AG04450 (cell line): ENCODE data around the gene TTC7B. TPM values are rescaled to one million over a fixed set of nuclear protein-coding genes. Genes with fewer than 3 reads are reported as not detected.

Experiments
- CTCF ChIA-PET: fragments of 300-600, 350-600 bp; formaldehyde crosslinking; extraction: SDS; loops from one replicate; lab custom pipeline; 2022; ENCODE audit warnings: antibody characterized with exemption, inconsistent platforms; lab: Charles Lee
- POLR2A ChIA-PET: fragments of 350-600 bp; formaldehyde crosslinking; extraction: SDS; loops from one replicate; lab custom pipeline; 2021; ENCODE audit warnings: antibody characterized with exemption, inconsistent platforms; lab: Yijun Ruan, JAX
- DNase-seq: peaks from one replicate; pipeline ENCODE4 v3.0.0-alpha.2; 2011; ENCODE audit warnings: low read depth, low spot score
- H3K27ac ChIP-seq: one replicate; pipeline ENCODE4 v1.5.1; 2012; ENCODE audit warnings: low read depth, low read length, control low read depth
- H3K27me3 ChIP-seq: one replicate; pipeline ENCODE4 v1.6.0; 2012; ENCODE audit warnings: low read length; ENCODE audit not compliant: control insufficient read depth, insufficient read depth
- H3K4me3 ChIP-seq: 2 replicates; pipeline ENCODE4 v1.5.1; 2011; ENCODE audit warnings: mild to moderate bottlenecking, low read depth, low read length, control low read depth
- H3K9me3 ChIP-seq: 2 replicates; pipeline ENCODE4 v1.5.1; 2012; ENCODE audit warnings: low read length; ENCODE audit not compliant: control insufficient read depth, insufficient read depth
- polyA plus RNA-seq: library from polyadenylated mRNA; depleted of rRNA; stranded (reverse); fragments of >200 nt; gene quantifications from 2 replicates; pipeline ENCODE4 v1.2.3, GENCODE V29; 2011
- TF ChIP-seq, protein P1 (sequence below): IDR thresholded peaks from 2 replicates; pipeline ENCODE4 v1.5.1; 2011; ENCODE audit warnings: low read depth, low read length, control low read depth, inconsistent platforms

Gene TTC7B
- polyA plus RNA-seq, 1 experiment, result 36.0 TPM

DNA sequence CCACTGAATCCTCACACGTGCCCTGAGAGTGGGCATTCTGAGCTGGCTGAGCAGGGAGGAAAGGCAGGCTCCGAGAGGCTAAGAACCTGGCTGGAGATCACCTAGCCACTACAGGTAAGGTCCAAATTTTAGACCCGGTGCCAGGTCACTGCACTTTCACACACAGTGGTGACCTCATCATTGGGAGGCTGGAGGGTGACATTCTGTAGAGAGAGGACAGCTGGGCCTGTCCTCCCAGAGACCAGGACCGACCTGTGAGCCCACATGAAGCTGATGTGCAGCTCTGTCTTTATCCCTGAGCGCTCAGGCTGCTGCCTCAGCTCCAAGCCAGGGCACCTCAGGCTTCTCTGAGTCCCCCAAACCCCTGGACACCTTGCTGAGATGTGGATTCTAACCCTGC lies 4.1 kb downstream of the TTC7B start:
- Histone ChIP-seq H3K27me3 (no peaks in the 10 kb centered on the region), H3K27ac (no peak overlapping the region), H3K4me3 (no peak overlapping the region), H3K9me3 (no peaks in the 10 kb centered on the region)
- ChIA-PET CTCF (interaction anchor here (0.9 kb wide), 1 partner anchor 510 kb away, joined by 3 read pairs; no protein-coding TSS in a partner anchor), POLR2A (no interaction called here)
- no peak for DNase-seq
- TF ChIP-seq, protein P1, sequence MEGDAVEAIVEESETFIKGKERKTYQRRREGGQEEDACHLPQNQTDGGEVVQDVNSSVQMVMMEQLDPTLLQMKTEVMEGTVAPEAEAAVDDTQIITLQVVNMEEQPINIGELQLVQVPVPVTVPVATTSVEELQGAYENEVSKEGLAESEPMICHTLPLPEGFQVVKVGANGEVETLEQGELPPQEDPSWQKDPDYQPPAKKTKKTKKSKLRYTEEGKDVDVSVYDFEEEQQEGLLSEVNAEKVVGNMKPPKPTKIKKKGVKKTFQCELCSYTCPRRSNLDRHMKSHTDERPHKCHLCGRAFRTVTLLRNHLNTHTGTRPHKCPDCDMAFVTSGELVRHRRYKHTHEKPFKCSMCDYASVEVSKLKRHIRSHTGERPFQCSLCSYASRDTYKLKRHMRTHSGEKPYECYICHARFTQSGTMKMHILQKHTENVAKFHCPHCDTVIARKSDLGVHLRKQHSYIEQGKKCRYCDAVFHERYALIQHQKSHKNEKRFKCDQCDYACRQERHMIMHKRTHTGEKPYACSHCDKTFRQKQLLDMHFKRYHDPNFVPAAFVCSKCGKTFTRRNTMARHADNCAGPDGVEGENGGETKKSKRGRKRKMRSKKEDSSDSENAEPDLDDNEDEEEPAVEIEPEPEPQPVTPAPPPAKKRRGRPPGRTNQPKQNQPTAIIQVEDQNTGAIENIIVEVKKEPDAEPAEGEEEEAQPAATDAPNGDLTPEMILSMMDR, result no peak

DNA sequence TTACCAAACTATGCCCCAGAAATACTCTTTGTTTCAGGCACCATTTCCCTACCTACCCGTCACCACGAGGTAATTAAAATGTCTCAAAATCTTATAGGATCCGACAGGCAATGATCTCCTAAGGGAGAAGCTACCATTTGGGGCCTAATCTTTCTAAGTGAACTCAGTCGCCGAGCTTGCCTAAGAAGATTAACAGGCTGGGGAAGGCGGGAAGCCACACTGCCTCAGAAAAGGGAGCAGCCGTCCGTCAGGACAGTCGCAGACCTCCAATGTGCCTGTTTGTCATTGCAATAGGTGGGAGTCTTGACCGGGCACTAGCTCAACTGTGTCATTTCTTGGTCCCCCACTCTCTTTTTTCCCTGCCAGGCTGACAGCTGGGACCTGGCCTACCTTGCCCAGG lies 4.6 kb downstream of the TTC7B start:
- CTCF ChIA-PET, result no interaction called here
- Histone ChIP-seq H3K4me3 (no peak overlapping the region), H3K9me3 (no peaks in the 10 kb centered on the region), H3K27ac (no peak overlapping the region), H3K27me3 (no peaks in the 10 kb centered on the region)
- TF ChIP-seq, protein P1, result no peak
- no peak for DNase-seq
- POLR2A ChIA-PET, result no interaction called here

DNA sequence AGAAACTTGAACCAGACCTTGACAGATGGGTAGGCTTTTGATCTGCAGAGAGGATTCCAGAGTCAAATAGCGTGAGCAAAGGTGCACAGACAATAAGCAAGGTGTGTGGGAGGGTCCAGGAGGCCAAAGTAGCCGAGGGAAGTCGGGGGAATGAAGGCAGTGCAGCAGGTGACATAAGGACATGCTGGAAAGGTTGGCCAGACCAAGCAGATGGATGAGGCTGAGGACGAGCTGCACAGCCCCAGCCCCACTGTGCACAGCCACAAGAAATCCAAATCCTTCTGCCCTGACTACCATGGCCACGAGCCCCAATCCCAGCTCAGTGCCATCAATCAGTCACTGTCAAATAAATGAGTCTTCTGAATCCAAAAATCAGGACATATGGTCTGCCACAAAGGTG lies 5.4 kb downstream of the TTC7B start:
- H3K27me3 ChIP-seq, result no peaks in the 10 kb centered on the region
- no peak for DNase-seq
- H3K27ac ChIP-seq, result no peak overlapping the region
- H3K9me3 ChIP-seq, result no peaks in the 10 kb centered on the region
- POLR2A ChIA-PET, result no interaction called here
- TF ChIP-seq, protein P1, result no peak
- CTCF ChIA-PET, result no interaction called here
- H3K4me3 ChIP-seq, result no peak overlapping the region

DNA sequence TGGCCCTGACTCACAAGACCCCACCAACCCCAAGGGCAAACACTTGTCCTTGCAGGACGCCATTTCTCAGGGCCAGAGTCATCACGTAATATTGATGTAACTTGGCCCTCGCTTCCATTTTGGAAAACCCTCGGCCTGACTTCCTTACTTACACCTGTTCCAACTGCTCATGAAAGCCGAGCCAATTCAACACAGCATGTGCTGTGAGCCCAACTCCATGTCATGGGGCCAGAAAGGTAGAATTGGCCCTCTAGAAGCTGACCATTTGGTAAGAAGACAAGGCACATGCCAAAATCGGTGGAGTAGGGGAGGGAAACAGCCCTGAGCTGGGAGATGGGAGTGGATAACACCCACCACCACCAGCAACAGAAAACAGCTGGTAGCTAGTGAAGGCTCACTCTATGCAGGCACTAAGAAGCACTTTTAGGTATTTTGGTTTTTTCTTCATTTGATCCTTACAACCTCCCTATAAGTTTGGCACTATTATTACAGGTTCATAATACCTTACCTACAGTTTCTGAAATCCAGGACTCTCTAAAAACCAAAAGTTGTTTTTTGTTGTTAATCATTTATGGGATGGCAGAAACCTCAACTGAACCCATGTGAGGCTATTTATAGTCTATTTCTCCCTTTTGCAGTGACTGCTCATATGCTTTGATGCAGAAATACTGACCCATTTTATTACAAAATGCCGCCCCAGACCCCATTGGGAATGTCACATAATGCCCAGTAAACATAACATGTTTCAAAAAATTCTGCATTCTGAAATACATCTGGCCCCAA lies 6.5 kb downstream of the TTC7B start:
- POLR2A ChIA-PET, result no interaction called here
- no peak for DNase-seq
- no peak overlapping the region for H3K27ac ChIP-seq
- TF ChIP-seq, protein P1, result no peak
- CTCF ChIA-PET, result no interaction called here
- H3K4me3 ChIP-seq, result no peak overlapping the region
- no peaks in the 10 kb centered on the region for H3K9me3 ChIP-seq
- no peaks in the 10 kb centered on the region for H3K27me3 ChIP-seq

- CTCF ChIA-PET, result no interaction called here
- no peak overlapping the region for H3K4me3 ChIP-seq
- no peak overlapping the region for H3K27ac ChIP-seq
- no peaks in the 10 kb centered on the region for H3K27me3 ChIP-seq
- TF ChIP-seq, protein P1, result no peak
- no peak for DNase-seq
- POLR2A ChIA-PET, result no interaction called here
- H3K9me3 ChIP-seq, result no peaks in the 10 kb centered on the region; the same call in 1 of the 2 replicates
Observed at GRCh38 chr14:90808759-90809529, 7.3 kb downstream of the TTC7B start.
